Mucosa of stomach (tissue), 1 donor: ENCODE data around the gene LRP1-AS.

Experiments used
- H3K27me3 ChIP-seq: one replicate; pipeline ENCODE4 v1.7.0; 2013; ENCODE audit warnings: mild to moderate bottlenecking, low read length; ENCODE audit not compliant: control insufficient read depth, insufficient read depth
- H3K36me3 ChIP-seq: one replicate; pipeline ENCODE4 v1.7.0; 2013; ENCODE audit warnings: low read length; ENCODE audit not compliant: control insufficient read depth, insufficient read depth
- H3K4me1 ChIP-seq: one replicate; pipeline ENCODE4 v1.7.0; 2013; ENCODE audit warnings: mild to moderate bottlenecking, low read length; ENCODE audit not compliant: control insufficient read depth, insufficient read depth
- H3K4me3 ChIP-seq: one replicate; pipeline ENCODE4 v1.7.0; 2013; ENCODE audit warnings: low read length
- H3K9ac ChIP-seq: one replicate; pipeline ENCODE4 v1.7.0; 2013; ENCODE audit warnings: mild to moderate bottlenecking, low read length, moderate library complexity
- H3K9me3 ChIP-seq: one replicate; pipeline ENCODE4 v1.7.0; 2013; ENCODE audit warnings: mild to moderate bottlenecking, low read length, moderate library complexity; ENCODE audit not compliant: control insufficient read depth
- donor health status: Pancreatic carcinoma.

Gene LRP1-AS

DNA sequence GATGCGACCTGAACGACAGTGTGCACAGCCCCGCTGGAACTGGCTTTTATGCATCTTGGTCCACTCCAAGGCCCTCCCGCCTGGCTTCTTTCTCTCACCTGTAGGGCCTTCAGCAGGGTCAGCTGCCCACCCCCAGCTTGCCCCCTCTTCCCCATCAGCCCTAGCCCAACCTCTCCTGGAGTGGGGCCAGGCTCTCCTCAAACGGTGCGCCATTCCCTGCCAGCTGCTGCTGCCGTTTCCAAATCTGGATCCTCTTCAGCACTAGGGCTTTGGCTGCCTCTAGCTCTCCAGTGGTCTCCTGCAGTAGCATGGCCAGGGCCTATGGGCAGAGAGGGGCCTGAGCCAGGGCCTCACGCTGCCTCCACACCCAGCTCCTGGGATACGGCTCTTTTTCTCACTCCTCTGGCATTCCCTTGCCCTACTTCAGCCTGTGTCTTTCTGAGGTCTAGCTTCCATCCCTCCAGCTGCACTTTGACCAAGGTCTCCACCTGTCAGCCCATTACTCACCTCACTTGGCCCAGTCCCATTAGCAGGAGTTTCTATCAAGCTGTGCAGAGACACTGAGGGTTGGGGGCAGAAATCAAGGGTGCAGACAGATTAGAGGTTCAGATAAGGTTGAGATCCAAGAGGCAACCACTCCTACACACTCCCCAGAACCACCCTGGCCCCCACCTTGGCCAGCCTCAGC, 41.3 kb downstream of the LRP1-AS start:
- Histone ChIP-seq H3K36me3 (peaks cover 27% of the 10 kb centered on the region), H3K9ac (no peak overlapping the region), H3K4me3 (no peak overlapping the region), H3K9me3 (no peaks in the 10 kb centered on the region), H3K27me3 (no peaks in the 10 kb centered on the region), H3K4me1 (peaks cover 41% of the 10 kb centered on the region)

DNA sequence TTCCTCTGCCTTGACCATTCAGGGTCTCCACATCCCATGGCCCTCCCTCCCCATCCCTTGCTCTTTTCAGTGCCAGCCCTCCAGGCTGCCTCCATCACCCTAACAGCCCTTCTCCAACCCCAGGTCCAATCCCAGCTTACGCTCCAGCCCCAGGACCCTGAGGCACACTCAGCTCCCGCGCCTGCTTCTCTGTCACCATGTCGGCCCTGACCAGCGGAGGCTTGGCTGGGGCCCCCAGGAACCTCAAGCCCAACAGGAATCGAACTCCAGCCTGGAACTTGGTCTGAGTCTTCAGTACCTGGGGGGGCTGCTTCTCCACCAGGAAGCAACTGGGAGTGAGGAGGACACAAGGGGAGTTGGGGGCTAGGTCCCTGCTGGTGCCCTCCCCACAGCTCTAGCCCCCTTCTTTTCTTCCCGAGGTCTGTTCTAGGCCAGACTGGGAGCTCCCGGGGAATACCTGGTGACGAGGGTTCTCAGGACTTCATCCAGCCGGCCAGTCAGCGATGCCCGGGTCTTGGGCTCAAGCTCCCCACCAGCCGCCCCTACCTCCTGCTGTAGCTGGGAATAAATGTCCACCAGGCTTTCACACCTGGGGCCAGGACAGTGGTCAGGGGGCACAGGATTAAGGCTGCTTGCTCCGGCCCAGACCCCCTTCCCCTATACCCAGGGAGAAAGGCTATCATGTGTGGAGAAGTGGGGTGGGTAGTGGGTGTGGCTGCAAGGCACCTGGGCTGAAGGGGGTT, 42.2 kb downstream of the LRP1-AS start:
- peaks cover 27% of the 10 kb centered on the region for H3K36me3 ChIP-seq
- no peak overlapping the region for H3K9ac ChIP-seq
- H3K4me3 ChIP-seq = no peak overlapping the region
- H3K9me3 ChIP-seq = no peaks in the 10 kb centered on the region
- peaks cover 43% of the 10 kb centered on the region for H3K4me1 ChIP-seq
- no peaks in the 10 kb centered on the region for H3K27me3 ChIP-seq

GRCh38 chr12:57104292-57104910, 43.0 kb downstream of the LRP1-AS start:
- Histone ChIP-seq H3K4me3 (no peak overlapping the region), H3K9me3 (no peaks in the 10 kb centered on the region), H3K27me3 (no peaks in the 10 kb centered on the region), H3K4me1 (peaks cover 44% of the 10 kb centered on the region), H3K9ac (no peak overlapping the region), H3K36me3 (peaks cover 29% of the 10 kb centered on the region)

- H3K4me3 ChIP-seq = no peak overlapping the region
- H3K27me3 ChIP-seq = no peaks in the 10 kb centered on the region
- H3K4me1 ChIP-seq = peaks cover 42% of the 10 kb centered on the region
- H3K9ac ChIP-seq = no peak overlapping the region
- no peaks in the 10 kb centered on the region for H3K9me3 ChIP-seq
- peaks cover 35% of the 10 kb centered on the region for H3K36me3 ChIP-seq
Measured at GRCh38 chr12:57103856-57104255, 43.6 kb downstream of the LRP1-AS start.

- Histone ChIP-seq H3K36me3 (peaks cover 43% of the 10 kb centered on the region), H3K4me1 (peaks cover 25% of the 10 kb centered on the region), H3K9me3 (no peaks in the 10 kb centered on the region), H3K9ac (no peak overlapping the region), H3K4me3 (no peak overlapping the region), H3K27me3 (no peaks in the 10 kb centered on the region)
Measured at GRCh38 chr12:57101892-57102695, 45.3 kb downstream of the LRP1-AS start.

DNA sequence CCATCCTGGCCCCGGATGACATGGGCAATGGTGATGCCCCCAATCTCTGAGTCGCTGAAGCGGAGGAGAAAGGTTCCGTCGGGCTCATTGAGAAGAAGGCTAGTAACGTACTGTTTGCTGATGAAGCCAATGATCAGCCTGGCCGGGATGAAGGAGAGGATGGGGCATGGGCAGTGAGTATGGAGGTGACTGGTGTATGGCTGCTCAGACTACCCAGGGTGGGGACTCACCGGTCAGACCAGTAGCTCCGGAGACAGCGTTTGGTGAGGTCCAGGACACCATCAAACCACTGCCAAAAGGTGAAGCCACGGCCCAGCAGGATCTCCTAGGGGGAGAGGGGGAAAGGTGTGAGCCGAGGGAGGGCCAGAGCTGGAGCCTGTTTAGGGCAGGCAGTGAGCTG, 47.7 kb downstream of the LRP1-AS start:
- no peak overlapping the region for H3K9ac ChIP-seq
- no peaks in the 10 kb centered on the region for H3K9me3 ChIP-seq
- no peak overlapping the region for H3K4me3 ChIP-seq
- peaks cover 33% of the 10 kb centered on the region for H3K36me3 ChIP-seq
- no peaks in the 10 kb centered on the region for H3K27me3 ChIP-seq
- H3K4me1 ChIP-seq = peaks cover 24% of the 10 kb centered on the region

DNA sequence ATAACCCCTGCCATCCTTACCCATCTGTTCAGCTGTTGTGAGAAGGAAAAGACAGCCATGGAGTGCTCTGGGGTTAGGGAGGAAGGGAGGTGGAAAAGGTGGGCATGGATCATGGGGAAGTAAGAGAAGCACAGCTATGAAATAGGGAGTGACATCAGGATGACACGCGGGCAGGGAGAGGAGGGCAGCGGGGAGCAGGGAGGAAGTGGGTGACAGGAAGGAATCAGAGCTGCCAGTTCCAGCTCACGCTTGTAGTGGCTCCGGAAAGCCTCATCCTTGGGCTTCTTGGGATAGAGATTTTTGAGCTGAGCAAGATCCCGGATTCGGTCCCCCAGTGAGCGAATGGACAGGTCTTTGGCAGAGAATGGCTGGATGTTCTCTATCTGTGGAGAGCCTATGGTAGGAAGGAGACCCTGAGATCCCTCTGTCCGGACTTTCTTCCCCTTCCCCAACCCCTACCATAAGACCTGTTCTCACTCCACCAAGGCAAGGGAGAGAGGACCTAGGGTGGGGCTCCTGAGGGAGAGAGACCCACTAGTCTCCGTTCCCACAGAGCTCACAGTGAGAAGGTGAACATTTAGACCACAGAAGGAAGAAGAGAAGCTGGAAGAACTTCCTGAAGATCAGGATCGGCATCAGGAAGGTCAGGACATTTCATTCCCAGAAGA, 48.2 kb downstream of the LRP1-AS start:
- Histone ChIP-seq H3K36me3 (peaks cover 30% of the 10 kb centered on the region), H3K27me3 (no peaks in the 10 kb centered on the region), H3K4me1 (peaks cover 24% of the 10 kb centered on the region), H3K4me3 (no peak overlapping the region), H3K9me3 (no peaks in the 10 kb centered on the region), H3K9ac (no peak overlapping the region)

- peaks cover 24% of the 10 kb centered on the region for H3K4me1 ChIP-seq
Measured at GRCh38 chr12:57098546-57098945, 48.9 kb downstream of the LRP1-AS start.

DNA sequence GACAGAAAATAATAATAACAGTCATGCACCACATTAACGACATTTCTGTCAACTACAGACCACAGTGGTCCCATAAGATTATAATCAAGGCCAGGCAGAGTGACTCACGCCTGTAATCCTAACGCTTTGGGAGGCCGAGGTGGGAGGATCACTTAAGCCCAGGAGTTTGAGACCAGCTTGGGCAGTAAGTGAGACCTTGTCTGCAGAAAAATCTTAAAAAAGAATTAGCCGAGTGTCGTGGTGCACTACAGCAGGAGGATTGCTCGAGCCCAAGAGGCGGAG, 49.9 kb downstream of the LRP1-AS start:
- Histone ChIP-seq H3K9me3 (no peaks in the 10 kb centered on the region), H3K27me3 (no peaks in the 10 kb centered on the region), H3K36me3 (peaks cover 27% of the 10 kb centered on the region), H3K4me1 (peaks cover 24% of the 10 kb centered on the region), H3K9ac (no peak overlapping the region), H3K4me3 (no peak overlapping the region)

More at GRCh38 chr12:57098546-57098945, 48.9 kb downstream of the LRP1-AS start:
- H3K4me3 ChIP-seq = no peak overlapping the region
- no peaks in the 10 kb centered on the region for H3K27me3 ChIP-seq
- H3K36me3 ChIP-seq = peaks cover 27% of the 10 kb centered on the region
- H3K9ac ChIP-seq = no peak overlapping the region
- H3K9me3 ChIP-seq = no peaks in the 10 kb centered on the region

GRCh38 chr12:57096748-57097553, 50.5 kb downstream of the LRP1-AS start:
- peaks cover 21% of the 10 kb centered on the region for H3K4me1 ChIP-seq
- H3K36me3 ChIP-seq = peaks cover 27% of the 10 kb centered on the region

GRCh38 chr12:57096099-57096572, 51.3 kb downstream of the LRP1-AS start:
- Histone ChIP-seq H3K36me3 (peaks cover 27% of the 10 kb centered on the region), H3K4me1 (peaks cover 21% of the 10 kb centered on the region), H3K9ac (no peak overlapping the region), H3K9me3 (no peaks in the 10 kb centered on the region), H3K27me3 (no peaks in the 10 kb centered on the region), H3K4me3 (no peak overlapping the region)

More at GRCh38 chr12:57096748-57097553, 50.5 kb downstream of the LRP1-AS start:
- H3K27me3 ChIP-seq = no peaks in the 10 kb centered on the region
- no peak overlapping the region for H3K9ac ChIP-seq
- H3K4me3 ChIP-seq = no peak overlapping the region
- H3K9me3 ChIP-seq = no peaks in the 10 kb centered on the region
